PFSK-1 (cell line): ENCODE results near the gene IPPK.

Experiments used
- FOXP2 ChIP-seq: optimal IDR thresholded peaks from 2 replicates; pipeline ENCODE3; 2011; ENCODE audit warnings: borderline replicate concordance, control low read depth, inconsistent platforms; ENCODE audit not compliant: insufficient read depth; ENCODE audit errors: extremely low read length, extremely low read depth
- POLR2AphosphoS5 ChIP-seq: IDR thresholded peaks from 2 replicates; pipeline ENCODE4 v1.6.1; 2012; ENCODE audit warnings: low read depth, mild to moderate bottlenecking, control low read depth, low read length, moderate library complexity
- SIN3A ChIP-seq: IDR thresholded peaks from 2 replicates; pipeline ENCODE4 v1.6.1; 2012; ENCODE audit warnings: mild to moderate bottlenecking, low read length, moderate library complexity, borderline replicate concordance; ENCODE audit not compliant: insufficient read depth
- TAF1 ChIP-seq: IDR thresholded peaks from 2 replicates; pipeline ENCODE4 v1.6.1; 2012; ENCODE audit warnings: low read length, control low read depth, borderline replicate concordance; ENCODE audit not compliant: insufficient read depth
- TF ChIP-seq, protein P1 (sequence below), 2 experiments: IDR thresholded peaks; 2 replicates each; pipeline versions ENCODE4 v1.6.1 to v1.8.0; 2011 to 2012; ENCODE audit warnings: low read depth in 2 of 2, low read length in 2 of 2, control low read depth in 1 of 2, inconsistent platforms in 1 of 2, mild to moderate bottlenecking in 1 of 2, moderate library complexity in 1 of 2; ENCODE audit not compliant: insufficient read depth in 1 of 2

Gene IPPK

DNA sequence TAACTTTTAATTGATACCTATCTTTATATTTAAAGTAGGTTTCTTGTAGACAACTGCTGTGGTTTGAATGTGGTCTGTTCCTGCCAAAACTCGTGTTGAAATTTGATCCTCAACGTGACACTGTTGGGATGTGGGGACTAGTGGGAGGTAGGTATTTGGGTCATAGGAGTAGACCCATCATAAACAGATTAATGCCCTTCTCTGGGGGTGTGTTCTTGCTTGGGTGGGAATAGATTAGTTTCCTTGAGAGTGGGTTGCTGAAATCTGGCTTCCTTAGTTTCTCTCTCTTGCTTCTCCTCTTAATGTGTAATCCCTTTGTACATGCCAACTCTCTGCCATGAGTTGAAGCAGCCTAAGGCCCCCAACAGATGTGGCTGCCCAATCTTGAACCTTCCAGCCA is 34.6 kb upstream of the IPPK start:
- TF ChIP-seq TAF1: no peak
- no peak for TF ChIP-seq FOXP2
- TF ChIP-seq SIN3A: no peak
- TF ChIP-seq, protein P1, sequence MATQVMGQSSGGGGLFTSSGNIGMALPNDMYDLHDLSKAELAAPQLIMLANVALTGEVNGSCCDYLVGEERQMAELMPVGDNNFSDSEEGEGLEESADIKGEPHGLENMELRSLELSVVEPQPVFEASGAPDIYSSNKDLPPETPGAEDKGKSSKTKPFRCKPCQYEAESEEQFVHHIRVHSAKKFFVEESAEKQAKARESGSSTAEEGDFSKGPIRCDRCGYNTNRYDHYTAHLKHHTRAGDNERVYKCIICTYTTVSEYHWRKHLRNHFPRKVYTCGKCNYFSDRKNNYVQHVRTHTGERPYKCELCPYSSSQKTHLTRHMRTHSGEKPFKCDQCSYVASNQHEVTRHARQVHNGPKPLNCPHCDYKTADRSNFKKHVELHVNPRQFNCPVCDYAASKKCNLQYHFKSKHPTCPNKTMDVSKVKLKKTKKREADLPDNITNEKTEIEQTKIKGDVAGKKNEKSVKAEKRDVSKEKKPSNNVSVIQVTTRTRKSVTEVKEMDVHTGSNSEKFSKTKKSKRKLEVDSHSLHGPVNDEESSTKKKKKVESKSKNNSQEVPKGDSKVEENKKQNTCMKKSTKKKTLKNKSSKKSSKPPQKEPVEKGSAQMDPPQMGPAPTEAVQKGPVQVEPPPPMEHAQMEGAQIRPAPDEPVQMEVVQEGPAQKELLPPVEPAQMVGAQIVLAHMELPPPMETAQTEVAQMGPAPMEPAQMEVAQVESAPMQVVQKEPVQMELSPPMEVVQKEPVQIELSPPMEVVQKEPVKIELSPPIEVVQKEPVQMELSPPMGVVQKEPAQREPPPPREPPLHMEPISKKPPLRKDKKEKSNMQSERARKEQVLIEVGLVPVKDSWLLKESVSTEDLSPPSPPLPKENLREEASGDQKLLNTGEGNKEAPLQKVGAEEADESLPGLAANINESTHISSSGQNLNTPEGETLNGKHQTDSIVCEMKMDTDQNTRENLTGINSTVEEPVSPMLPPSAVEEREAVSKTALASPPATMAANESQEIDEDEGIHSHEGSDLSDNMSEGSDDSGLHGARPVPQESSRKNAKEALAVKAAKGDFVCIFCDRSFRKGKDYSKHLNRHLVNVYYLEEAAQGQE (IDR thresholded peaks at IDR 0.05; ENCODE audit: insufficient read depth in 1 of 2, low read depth in 2 of 2, low read length in 2 of 2): no peak
- no peak for TF ChIP-seq POLR2AphosphoS5

DNA sequence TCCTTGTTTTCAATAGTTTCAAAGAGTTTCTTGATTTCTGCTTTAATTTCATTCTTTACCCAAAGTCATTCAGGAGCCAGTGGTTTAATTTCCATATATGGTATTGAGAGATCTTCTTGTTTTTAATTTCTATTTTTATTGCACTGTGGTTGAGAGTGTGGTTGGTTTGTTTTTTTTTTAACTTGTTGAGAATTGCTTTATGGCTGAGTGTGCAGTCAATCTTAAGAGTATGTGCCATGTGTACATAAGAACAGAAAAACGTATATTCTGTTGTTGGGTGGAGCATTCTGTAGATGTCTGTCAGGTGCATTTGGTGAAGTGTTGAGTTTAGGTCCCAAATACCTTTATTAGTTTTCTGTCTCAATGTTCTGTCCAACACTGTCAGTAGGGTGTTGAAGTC is 26.7 kb upstream of the IPPK start:
- TF ChIP-seq SIN3A (no peak), TAF1 (no peak), FOXP2 (no peak), POLR2AphosphoS5 (no peak)
- TF ChIP-seq, protein P1 (IDR thresholded peaks at IDR 0.05; ENCODE audit: insufficient read depth in 1 of 2, low read depth in 2 of 2, low read length in 2 of 2): no peak

DNA sequence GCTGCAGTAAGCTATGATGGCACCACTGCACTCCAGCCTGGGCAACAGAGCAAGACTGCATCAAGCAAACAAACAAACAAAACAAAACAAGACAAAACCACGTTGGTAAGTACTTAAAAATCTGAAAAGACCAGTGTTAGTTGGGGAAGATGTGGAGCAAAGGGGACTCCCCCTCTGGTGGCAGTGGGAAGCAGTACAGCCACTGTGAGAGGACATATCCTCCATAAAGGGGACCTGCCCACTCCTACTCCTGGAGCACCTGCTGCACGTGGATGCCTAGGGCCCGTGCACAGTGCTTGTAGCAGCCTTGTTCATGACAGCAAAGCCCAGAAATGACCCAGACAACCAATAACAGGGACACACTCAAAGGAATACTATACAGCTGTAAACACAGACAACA is 17.0 kb upstream of the IPPK start:
- TF ChIP-seq POLR2AphosphoS5: no peak
- no peak for TF ChIP-seq SIN3A
- TF ChIP-seq, protein P1 (IDR thresholded peaks at IDR 0.05; ENCODE audit: insufficient read depth in 1 of 2, low read depth in 2 of 2, low read length in 2 of 2): no peak
- TF ChIP-seq TAF1: no peak
- TF ChIP-seq FOXP2: no peak

DNA sequence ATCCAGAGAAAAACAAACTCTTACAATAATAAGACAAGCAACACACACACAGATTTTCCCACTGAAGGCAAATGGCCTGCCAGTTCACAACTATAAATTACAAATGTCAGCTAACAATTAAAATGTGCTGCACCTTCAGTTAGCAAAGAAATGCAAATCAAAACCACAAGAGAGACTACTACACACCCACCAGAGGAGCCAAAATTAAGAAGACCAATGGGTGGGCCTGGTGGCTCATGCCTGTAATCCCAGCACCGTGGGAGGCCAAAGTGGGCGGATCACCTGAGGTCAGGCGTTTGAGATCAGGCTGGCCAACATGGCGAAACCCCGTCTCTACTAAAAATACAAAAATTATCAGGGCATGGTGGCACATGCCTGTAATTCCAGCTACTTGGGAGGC is 15.1 kb upstream of the IPPK start:
- TF ChIP-seq FOXP2 (no peak), TAF1 (no peak), SIN3A (no peak), POLR2AphosphoS5 (no peak)
- TF ChIP-seq, protein P1 (IDR thresholded peaks at IDR 0.05; ENCODE audit: insufficient read depth in 1 of 2, low read depth in 2 of 2, low read length in 2 of 2): no peak

DNA sequence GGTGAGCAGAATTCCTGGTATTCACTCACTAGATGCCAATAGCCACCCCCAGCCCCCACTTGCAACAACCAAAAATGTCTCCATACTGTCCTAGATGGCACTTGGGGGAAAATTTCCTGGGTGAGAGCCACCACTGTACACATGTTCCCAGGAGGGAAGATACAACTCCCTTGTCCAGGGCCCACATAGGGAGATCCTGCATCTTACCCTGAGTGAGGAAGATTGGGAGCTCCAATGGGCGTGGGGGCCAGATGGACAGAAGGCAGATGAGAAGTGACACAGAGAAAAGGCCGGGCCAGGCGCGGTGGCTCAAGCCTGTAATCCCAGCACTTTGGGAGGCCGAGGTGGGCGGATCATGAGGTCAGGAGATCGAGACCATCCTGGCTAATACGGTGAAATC is 12.3 kb upstream of the IPPK start:
- TF ChIP-seq, protein P1 (IDR thresholded peaks at IDR 0.05; ENCODE audit: insufficient read depth in 1 of 2, low read depth in 2 of 2, low read length in 2 of 2): no peak
- TF ChIP-seq TAF1 (no peak), POLR2AphosphoS5 (no peak), SIN3A (no peak)
